Mucosa of rectum (tissue), 2 donors: ENCODE results near the gene SBK1.
"Not testable (repeated sequence)": the region's sequence is repeated elsewhere in the genome, so short reads cannot be mapped to it uniquely, and the experiment has no call there.

Experiments used
- H3K27ac ChIP-seq, 2 donors: one replicate each; pipeline ENCODE4 v1.7.0; 2013; ENCODE audit warnings: inconsistent platforms in 2 of 2, low read depth in 2 of 2, low read length in 2 of 2
- H3K27me3 ChIP-seq, 2 donors: one replicate each; pipeline ENCODE4 v1.7.0; 2013; ENCODE audit warnings: low read length in 2 of 2; ENCODE audit not compliant: control insufficient read depth in 2 of 2, insufficient read depth in 2 of 2
- H3K36me3 ChIP-seq, 2 donors: one replicate each; pipeline ENCODE4 v1.7.0; 2013; ENCODE audit warnings: low read length in 2 of 2; ENCODE audit not compliant: control insufficient read depth in 2 of 2, insufficient read depth in 2 of 2
- H3K4me1 ChIP-seq, 2 donors: one replicate each; pipeline ENCODE4 v1.7.0; 2013; ENCODE audit warnings: low read length in 2 of 2, mild to moderate bottlenecking in 1 of 2; ENCODE audit not compliant: control insufficient read depth in 2 of 2, insufficient read depth in 2 of 2
- H3K4me3 ChIP-seq, 2 donors: one replicate each; pipeline ENCODE4 v1.7.0; 2013; ENCODE audit warnings: low read length in 2 of 2
- H3K9ac ChIP-seq, 2 donors: one replicate each; pipeline ENCODE4 v1.7.0; 2013; ENCODE audit warnings: low read length in 2 of 2, low read depth in 1 of 2, mild to moderate bottlenecking in 1 of 2
- H3K9me3 ChIP-seq, 2 donors: one replicate each; pipeline ENCODE4 v1.7.0; 2013; ENCODE audit warnings: low read length in 2 of 2; ENCODE audit not compliant: control insufficient read depth in 2 of 2
- donor health status: healthy.
- donor health status: Normal muscosa, but diverticular disease.

The SBK1 gene

GRCh38 chr16:28326881-28327610 lies 34.7 kb downstream of the SBK1 start:
- no peaks in the 10 kb centered on the region for H3K4me1 ChIP-seq
- H3K4me3 ChIP-seq, result no peak overlapping the region
- no peaks in the 10 kb centered on the region for H3K36me3 ChIP-seq

GRCh38 chr16:28330232-28330631 lies 37.9 kb downstream of the SBK1 start:
- not testable (repeated sequence) for H3K9me3 ChIP-seq, H3K4me1 ChIP-seq, H3K36me3 ChIP-seq, H3K4me3 ChIP-seq, H3K27me3 ChIP-seq, H3K27ac ChIP-seq, H3K9ac ChIP-seq

More at GRCh38 chr16:28326881-28327610, 34.7 kb downstream of the SBK1 start:
- Histone ChIP-seq H3K27me3 (no peaks in the 10 kb centered on the region), H3K9ac (no peak overlapping the region), H3K27ac (no peak overlapping the region), H3K9me3 (no peaks in the 10 kb centered on the region)

GRCh38 chr16:28330981-28331380 lies 38.7 kb downstream of the SBK1 start:
- not testable (repeated sequence) for H3K4me1 ChIP-seq, H3K27me3 ChIP-seq, H3K27ac ChIP-seq, H3K9me3 ChIP-seq, H3K9ac ChIP-seq, H3K4me3 ChIP-seq, H3K36me3 ChIP-seq

DNA sequence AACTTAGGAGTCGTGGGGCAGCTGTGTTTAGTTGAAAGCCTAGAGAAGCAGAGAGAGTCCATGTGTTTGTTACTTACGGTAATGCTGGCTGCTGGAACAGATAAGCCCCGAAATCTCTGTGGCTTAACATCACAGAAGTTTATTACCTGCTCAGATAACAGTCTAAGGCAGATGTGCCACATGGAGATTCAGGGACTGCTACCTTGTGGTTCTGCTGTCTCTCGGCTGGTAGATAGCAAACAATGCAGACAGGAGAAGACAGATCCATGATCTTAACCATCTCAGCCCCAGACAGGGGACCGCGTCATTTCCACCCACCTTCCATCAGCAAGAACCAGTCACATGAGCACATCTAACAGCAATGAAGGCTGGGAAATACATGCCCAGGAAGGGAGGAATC lies 40.3 kb downstream of the SBK1 start:
- H3K4me3 ChIP-seq, H3K36me3 ChIP-seq, H3K4me1 ChIP-seq, H3K27ac ChIP-seq, H3K9me3 ChIP-seq, H3K27me3 ChIP-seq, H3K9ac ChIP-seq: not testable (repeated sequence)

DNA sequence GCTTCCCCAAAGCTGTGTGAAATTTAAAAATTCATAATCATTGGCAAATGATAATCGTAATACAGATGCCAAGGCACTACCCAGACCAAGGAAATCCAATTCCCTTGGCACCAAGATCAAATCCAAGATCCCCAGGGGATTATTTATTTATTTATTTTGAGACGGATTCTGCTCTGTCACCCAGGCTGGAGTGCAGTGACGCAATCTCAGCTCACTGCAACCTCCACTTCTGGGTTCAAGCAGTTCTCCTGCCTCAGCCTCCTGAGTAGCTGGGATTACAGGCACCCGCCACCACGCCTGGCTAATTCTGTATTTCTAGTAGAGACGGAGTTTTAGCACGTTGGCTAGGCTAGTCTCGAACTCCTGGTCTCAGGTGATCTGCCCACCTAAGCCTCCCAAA lies 43.4 kb downstream of the SBK1 start:
- H3K9ac ChIP-seq, H3K9me3 ChIP-seq, H3K4me3 ChIP-seq, H3K27me3 ChIP-seq, H3K36me3 ChIP-seq, H3K27ac ChIP-seq, H3K4me1 ChIP-seq: not testable (repeated sequence)

DNA sequence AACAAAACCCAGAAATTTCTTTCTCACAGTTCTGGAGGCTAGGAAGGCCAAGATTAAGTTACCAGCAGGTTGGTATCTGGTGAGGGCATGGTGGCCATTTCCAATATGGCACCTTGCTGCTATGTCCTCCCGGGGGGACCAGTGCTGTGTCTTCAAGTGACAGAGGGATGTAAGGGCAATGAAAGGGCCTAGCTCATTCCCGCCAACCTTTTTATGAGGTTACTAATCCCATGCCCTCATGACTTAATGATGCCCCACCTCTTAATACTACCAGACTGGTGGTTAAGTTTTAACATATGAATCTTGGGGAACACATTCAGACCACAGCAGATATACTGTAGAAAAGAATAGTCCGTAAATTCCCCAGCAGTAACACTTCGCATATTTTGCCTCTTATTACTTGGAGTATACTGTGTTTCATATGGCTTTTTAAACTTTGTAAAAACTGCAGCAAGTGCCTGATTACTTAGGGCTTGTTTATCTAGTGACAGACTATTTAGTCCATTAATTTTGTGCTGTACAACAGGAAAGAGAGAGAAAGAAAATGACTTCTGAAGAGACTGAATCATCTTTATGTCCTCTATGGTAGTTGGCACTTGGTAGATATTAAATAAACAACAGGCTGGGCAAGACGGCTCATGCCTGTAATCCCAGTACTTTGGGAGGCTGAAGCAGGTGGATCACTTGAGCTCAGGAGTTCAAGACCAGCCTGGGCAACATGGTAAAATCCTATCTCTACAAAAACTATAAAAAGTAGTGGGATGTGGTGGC lies 44.8 kb downstream of the SBK1 start:
- H3K9ac ChIP-seq, H3K27me3 ChIP-seq, H3K4me1 ChIP-seq, H3K4me3 ChIP-seq, H3K9me3 ChIP-seq, H3K36me3 ChIP-seq, H3K27ac ChIP-seq: not testable (repeated sequence)

DNA sequence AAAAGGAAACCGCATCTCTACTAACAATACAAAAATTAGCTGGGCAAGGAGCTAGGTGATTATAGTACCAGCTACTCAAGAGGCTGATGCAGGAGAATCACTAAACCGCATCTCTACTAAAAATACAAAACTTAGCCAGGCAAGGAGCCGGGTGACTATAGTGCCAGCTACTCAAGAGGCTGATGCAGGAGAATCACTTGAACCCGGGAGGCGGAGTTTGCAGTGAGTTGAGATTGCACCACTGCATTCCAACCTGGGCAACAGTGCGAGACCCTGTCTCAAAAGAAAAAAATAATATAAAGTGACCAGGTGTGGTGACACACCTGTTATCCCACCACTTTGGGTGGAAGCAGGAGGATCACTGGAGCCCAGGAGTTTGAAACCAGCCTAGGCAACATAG lies 45.9 kb downstream of the SBK1 start:
- not testable (repeated sequence) for H3K36me3 ChIP-seq, H3K4me3 ChIP-seq, H3K27ac ChIP-seq, H3K4me1 ChIP-seq, H3K9ac ChIP-seq, H3K9me3 ChIP-seq, H3K27me3 ChIP-seq

GRCh38 chr16:28362600-28362999 lies 70.3 kb downstream of the SBK1 start:
- H3K4me3 ChIP-seq, H3K9me3 ChIP-seq, H3K9ac ChIP-seq, H3K27ac ChIP-seq, H3K36me3 ChIP-seq, H3K27me3 ChIP-seq, H3K4me1 ChIP-seq: not testable (repeated sequence)

DNA sequence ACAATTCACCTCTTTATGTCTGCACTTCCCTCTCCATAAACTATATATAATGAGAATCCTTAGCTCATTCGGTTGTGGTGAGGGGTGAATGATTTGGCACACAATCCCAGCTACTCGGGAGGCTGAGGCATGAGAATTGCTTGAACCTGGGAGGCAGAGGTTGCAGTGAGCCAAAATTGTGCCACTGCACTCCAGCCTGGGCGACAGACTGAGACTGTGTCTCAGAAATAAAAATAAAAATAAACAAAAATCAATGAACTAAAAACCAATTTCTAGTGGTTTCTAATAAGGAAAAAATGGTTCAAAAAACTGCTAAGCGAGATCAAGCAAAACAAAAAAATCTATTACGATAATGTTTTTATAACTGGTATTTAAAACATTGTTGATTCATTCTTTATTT lies 71.1 kb downstream of the SBK1 start, which contains the start of gene NPIPB6:
Gene NPIPB6 (minus strand): TSS at position 101 of the 400 bp plus-strand sequence. CDS start 686 bp downstream, outside the sequence.
- H3K27ac ChIP-seq, H3K36me3 ChIP-seq, H3K9me3 ChIP-seq, H3K4me1 ChIP-seq, H3K9ac ChIP-seq, H3K4me3 ChIP-seq, H3K27me3 ChIP-seq: not testable (repeated sequence)

DNA sequence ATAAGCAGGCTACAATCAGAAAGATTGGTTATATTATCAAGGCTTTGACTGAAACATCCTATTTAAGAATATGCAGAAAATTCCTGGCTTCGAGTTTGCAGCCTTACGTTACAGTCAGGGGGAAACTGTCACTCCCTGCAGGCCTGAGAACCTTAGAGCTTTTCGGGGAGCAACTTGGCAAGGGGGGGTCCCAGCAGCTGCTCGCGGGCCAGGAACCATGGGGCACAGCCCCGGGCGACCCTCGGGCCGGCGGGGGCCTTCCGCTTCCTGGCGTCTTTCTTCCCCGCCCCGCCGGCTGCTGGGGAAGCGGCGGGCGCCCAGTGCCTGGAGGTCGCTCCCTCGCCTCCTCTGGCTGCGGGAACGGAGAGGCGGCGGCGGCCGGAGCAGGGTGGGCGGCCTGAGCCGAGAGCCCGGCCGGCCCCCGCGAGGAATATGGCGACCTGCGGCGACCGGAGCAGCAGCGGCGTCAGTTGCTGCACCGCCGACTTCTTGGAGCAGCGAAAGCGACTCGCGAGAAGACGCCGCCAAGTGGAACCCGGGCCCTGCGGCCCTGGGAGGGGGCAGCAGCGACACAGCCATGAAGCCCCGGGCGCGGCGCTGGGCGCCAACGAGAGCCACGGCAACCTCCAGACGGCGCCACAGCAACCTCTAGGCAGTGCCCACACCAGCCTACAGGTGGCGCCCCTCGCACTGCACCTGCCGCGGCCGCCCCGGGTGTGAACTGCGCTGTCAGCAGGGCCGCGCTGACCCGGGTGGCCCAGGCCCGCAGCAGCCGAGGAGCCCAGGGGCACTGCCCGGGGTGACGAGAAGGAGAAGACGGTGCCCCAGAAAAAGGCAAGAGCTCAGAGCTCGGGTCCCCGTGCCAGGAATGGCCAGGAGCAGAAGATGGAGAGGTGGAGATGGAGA lies 72.2 kb downstream of the SBK1 start:
- H3K36me3 ChIP-seq, H3K4me3 ChIP-seq, H3K9ac ChIP-seq, H3K4me1 ChIP-seq, H3K9me3 ChIP-seq, H3K27me3 ChIP-seq, H3K27ac ChIP-seq: not testable (repeated sequence)
